Right kidney (tissue), 1 donor: ENCODE measurements around the gene TCF3.
A peak's percentile ranks its signal among the peaks of the same experiment; 100 is the strongest.

Experiments
- DNase-seq: peaks from one replicate; pipeline ENCODE4 v3.0.0-alpha.2; 2016

Gene TCF3

DNA sequence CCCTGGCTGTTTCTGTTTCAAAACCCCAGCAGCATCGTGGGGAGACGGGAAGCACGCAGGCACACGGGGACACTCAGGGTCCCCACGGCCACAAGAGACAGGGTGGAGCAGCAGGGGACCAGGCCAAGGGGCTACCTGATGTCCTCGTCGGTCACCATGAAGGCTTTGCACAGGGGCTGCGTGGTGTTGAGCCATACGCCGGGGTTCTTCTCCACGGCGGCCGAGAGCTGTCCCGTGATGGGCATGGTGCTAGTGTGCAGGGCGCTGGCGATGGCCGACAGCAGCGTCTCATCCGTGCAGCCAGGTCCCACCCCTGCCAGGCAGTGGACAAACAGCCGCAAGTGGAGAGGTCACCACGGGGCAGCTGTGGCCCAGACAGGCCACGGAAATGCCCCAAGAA, 71.5 kb downstream of the TCF3 start:
- DNase-seq = no peak

DNA sequence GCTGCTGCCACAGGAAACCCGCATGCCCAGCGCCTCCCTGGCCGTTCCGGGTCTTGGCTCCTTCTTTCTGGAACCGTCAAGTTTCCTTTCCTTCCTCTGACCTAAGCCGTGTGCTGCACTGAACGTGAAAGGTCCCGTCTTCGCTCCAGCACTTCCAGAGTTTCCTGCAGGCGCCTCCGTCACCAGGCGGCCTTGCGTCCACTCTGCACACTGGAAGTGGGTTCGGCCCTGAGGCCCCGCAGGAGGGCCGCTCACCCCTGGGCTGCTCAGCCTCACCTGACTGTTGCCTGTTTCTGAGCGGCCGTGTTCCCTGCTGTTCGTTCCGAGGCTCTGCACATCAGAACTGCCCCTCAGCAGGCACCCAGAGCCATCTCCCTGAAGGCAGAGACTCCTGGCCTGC, 72.0 kb downstream of the TCF3 start:
- DNase-seq = no peak

DNA sequence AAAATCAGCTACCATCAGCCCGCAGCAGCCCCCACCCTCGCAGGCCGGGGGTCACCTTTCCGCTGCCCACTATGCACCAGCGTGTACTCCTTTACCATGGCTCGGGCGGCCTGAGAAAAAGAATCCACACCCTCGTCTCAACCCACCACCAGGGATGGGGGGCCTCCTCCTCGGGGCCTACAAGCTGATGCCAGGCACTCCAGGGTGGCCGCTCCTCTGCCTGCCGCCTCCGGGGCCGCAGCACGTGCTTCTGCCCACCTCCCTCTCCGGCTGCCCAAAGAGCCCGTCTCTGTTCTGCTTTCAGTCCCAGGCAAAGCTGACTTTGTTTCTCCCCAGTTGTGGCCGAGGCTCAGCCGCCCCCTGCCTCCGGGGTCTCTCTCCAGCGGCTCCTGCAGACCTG, 73.2 kb downstream of the TCF3 start:
- no peak for DNase-seq

DNA sequence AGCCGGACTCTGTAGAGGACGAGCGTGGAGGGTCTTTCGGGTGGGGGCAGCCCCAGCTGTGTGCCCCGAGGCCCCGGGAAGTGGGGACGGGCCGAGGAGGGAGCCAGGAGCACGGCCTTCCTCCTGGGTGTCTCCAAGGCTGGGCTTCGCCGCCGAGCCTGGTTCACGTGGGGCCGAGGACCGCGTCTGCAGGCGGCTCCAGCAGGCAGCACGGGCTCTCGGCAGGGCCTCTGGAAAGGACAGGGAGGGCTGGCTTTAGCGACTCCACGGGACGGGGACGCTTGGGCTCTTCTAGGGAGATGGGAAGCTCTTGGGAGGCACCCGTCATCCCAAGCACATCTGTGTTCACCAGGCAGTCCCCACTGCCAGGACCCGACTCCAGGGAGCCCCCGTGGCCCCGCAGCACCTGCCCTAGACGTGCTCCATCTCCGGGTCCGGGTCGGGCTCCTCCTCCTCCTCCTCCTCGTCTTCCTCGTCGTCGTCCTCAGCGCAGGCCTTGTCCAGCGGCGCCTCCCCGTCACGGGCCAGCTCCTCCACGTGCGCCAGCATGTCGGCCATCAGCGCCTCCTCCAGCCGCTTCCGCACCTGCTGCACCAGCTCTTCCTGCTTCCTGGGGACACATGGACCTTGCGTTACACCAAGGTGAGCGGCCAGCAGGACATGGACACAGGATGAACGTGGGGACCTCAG, 74.3 kb downstream of the TCF3 start:
- DNase-seq = no peak

DNA sequence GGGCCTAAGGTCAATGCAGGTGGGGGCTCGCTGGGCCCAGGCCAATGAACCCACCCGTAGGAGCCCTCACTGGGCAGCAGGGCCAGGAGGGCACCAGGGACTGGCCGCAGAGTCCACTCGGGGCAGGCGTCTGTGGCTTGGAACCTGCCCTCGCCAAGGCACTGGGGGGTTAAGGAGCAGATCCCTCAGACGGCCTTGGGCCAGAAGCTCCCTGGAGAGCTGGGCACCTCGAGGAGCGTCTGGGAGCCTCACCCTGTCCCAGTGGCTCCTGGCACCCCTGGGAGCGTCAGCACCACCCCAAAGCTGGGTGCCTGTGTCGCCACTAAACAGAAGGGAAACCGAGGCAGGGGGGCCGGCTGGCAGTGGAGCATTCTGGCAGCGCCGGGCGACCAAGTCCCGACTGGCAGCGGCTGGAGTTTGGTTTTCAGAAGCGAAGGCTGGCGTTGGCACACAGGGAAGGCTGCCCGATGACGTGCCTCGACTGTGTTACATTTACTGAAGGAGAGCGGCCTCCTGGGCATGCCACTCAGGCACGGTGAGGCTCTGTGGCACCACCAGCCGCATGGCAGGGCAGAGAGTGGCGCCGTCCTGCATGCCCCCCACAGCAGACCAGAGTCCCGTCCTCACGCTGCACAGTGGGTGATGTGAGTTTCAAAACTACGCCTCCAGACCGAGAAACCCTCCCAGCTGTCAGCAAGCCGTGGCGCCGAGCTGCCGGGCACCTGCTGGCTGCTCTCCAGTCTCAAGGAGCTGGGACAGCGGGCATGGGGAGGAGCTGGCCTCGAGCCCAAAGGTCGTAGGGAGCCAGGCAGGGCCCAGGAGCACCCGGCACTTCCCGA, 75.1 kb downstream of the TCF3 start:
- no peak for DNase-seq

DNA sequence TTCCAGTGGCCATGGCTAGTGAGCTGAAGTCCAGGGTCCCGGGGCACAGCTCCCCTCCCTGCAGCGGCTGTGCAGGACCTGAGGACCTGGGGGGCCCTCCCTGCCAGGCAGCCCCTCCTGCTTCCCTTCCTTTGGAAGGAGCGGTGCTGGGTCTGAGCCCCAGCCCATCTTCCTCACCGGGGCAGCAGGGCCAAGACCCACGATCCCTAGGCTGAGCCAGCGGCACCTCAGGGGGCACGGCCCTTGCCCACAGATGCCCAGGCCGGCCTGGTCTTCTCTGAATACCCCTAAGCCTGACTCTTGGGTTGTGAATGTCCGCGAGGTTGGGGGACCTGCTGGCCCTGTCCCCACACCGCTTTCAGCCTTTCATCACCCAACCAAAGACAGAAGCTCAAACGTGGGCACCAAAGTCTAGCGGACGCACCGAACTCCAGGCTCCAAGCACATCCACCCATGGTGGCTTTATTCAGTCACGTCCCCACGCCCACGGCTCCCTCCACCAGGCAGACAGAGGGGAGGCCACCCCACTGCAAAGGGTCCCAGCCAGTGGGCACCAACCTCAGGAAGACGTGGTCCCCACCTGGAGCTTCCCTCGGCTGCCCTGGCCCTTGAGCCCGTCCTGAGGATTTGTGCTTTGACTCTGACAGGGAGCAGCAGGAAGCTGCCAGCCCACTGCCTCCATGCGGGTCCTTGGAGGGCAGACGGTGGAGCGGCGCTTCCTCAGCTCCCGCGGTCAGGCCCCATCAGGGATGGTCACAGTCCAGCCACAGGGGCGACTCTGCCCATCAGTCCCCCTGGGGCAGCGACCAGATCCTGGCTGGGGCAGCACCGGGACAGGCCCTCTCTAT, 75.9 kb downstream of the TCF3 start:
- no peak for DNase-seq

DNA sequence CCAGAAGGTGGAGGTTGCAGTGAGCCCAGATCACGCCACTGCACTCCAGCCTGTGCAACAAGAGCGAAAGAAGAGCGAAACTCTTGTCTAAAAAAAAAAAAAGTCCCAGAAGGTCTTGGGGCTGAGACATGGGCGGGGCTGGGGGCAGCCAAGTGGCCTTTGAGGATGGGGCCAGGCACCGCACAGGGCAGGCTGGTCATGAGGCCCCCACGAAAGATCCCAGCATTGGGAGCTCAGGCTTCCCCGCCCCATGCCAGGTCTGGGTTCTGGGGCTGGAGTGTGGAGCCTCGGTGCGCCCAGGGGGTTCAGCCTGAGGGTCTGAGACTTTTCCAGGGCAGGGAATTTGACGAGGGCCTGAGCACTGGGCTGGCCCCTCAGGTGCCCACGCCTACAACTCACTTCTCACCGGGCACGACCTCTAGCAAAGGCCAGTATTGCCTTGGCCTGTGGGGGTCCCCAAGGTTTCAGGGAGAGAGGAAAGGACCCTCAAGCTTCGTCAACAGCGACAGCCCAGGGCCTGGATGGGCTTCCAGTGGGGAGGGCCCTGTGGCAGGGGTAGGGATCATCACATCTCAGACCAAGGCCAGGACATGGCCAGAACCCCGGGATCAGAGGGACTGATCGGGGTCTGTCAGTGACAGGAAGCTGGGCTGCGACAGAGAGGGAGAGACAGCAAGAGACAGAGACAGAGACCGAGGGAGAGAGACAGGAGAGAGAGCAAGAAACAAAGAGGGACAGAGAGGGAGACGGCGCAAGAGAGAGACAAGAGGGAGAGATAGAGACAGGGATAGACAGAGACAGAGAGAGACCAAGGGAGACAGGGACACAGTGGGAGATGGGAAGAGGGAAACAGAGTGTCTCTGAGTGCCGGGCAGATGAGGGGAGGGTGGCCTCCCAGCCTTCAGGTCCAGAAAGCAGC, 76.8 kb downstream of the TCF3 start:
- DNase-seq = no peak

DNA sequence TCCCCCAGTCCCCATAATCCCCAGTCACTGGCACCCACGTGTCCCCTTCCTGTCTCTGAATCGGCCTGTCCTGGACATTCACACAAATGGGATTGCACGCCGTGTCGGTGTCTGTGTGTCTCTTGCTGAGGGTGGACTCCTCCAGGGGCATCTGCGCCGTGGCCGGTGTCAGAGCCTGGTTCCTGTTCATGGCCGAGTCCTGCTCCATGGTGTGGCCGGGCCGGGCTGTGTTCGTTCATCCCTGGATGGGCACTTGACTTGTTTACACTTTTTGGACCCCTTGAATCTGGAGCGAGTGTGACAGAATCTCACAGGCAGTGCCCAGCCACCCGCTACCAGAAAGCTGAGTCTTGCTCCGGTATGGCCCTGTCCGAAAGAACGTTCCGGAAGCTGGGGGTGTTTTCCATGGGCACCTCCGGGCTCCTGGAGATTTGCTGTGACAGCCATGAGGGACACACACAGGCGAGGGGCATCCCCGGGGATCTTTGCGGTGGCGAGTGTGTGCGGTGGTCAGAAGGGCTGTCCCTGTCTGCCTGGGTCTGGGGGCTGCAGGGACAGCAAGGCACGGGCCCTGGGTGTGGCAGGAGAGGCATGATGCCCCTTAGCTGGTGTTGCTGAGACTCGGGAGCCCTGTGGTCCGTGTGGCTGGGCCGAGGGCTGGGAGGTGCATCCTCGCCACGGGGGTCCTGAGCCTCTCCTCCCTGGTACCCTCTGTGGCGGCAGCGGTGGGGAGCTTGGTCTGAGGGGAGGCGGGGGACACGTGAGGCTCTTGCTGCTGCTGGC, 77.9 kb downstream of the TCF3 start:
- no peak for DNase-seq

DNA sequence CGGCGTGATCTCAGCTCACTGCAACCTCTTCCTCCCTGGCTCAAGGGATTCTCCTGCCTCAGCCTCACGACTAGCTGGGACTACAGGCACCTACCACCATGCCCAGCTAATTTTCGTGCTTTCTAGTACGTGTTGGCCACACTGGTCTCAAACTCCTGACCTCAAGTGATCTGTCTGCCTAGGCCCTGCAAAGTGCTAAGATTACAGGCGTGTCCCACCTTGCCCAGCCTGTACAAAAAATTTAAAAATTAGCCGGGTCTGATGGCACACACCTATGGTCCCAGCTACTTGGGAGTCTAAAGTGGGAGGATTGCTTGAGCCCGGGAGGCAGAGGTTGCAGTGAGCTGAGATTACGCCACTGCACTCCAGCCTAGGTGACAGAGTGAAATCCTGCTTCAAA, 79.6 kb downstream of the TCF3 start:
- no peak for DNase-seq

DNA sequence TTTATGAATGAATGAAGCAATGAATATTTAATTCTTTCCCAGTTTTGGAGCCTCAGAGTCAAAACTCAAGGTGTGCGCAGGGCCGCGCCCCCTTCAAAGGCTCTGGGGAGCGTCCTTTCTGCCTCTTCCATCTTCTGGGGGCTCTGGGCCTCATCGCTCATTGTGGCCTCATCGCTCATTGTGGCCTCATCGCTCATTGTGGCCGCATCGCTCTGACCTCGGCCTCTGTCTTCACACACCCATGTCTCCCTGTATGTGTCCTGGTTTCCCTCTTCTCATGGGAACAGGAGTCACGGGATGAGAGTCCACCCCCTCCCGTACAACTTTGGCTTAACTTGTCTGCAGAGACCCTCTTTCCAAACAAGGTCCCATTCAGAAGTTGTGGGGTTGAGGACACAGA, 81.1 kb downstream of the TCF3 start:
- DNase-seq = no peak

DNA sequence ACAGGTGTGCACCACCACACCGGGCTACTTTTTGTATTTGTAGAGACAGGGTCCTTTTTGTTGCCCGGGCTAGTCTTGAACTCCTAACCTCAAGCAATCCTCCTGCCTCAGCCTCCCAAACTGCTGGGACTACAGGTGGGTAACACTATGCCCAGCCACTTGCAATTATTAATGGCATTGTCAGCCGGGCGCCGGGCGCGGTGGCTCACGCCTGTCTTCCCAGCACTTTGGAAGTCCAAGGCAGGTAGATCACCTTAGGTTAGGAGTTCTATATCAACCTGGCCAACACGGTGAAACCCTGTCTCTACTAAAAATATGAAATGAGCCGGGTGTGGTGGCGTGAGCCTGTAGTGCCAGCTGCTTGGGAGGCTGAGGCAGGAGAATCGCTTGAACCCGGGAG, 81.6 kb downstream of the TCF3 start:
- DNase-seq = no peak

DNA sequence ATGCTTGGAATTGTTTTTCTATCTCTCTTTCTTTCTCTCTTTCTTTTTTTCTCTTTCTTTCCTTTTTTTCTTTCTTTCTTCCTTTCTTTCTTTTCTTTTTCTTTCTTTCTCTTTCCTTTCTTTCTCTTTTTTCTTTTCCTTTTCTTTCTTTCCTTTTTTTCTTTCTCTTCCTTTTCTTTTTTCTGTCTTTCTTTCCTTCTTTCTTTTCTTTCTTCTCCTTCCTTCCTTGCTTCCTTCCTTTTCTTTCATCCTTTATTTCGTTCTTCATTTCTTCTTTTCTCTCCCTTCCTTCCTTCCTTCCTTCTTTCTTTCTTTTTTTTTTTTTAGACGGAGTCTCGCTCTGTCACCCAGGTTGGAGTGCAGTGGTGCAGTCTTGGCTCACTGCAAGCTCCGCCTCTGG, 82.4 kb downstream of the TCF3 start:
- DNase-seq = no peak

DNA sequence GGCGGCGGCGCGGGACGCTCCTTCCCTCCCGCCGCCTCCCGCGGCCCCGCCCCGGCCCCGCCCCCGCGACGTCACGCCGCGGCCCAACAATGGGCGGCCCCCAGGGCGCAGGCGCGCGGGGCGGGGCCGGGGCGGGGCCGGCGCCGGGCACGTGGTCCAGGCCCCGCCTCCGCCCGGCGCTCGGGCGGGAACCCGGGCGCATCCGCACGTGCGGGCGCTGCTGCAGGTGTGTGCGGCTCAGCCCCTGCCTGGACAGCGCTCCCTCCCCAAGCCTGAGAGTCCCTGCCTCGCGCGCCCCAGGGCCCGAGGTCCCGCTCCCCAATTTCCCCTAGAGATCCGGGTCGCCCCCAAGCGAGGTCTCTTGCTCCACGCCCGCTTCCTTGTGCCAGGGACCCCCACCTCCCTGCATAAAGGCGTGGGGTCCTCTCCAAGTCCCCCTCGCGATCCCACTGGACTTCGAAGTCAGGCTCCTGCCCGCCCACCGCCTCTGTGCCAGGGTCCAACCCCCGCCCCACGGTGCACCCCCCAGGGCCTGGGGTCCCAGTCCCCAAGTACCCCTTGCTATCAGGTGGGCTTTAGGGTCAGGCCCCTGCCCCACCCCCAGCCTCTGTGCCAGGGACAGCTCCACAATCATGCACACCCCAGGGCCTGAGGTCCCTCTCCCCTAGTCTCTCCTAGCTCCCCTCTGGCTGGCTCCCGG, 83.9 kb downstream of the TCF3 start, which contains the start of gene MEX3D:
Gene MEX3D (minus strand): TSS at position 6 of the 700 bp plus-strand sequence. CDS start 267 bp downstream, outside the sequence.
- peak; percentile 67 for DNase-seq

DNA sequence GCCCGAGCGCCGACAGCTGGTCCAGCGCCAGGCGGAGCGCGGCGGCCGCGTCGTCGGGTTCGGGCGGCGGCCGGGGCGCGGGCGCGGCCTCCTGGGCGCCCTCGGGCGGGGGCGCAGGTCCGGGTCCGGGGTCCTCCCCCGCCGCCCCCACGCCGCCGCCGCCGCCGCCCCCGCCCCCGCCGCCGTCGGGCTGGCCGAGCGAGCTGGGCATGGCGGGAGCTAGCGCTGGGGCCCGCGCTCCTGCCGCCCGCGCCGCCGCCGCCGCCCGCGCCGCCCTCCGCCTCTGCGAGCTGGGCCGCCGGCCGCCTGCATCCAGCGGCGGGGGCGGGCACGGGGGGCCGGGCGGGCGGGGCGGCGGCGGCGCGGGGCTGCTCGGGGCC, 84.6 kb downstream of the TCF3 start:
- DNase-seq = no peak

DNA sequence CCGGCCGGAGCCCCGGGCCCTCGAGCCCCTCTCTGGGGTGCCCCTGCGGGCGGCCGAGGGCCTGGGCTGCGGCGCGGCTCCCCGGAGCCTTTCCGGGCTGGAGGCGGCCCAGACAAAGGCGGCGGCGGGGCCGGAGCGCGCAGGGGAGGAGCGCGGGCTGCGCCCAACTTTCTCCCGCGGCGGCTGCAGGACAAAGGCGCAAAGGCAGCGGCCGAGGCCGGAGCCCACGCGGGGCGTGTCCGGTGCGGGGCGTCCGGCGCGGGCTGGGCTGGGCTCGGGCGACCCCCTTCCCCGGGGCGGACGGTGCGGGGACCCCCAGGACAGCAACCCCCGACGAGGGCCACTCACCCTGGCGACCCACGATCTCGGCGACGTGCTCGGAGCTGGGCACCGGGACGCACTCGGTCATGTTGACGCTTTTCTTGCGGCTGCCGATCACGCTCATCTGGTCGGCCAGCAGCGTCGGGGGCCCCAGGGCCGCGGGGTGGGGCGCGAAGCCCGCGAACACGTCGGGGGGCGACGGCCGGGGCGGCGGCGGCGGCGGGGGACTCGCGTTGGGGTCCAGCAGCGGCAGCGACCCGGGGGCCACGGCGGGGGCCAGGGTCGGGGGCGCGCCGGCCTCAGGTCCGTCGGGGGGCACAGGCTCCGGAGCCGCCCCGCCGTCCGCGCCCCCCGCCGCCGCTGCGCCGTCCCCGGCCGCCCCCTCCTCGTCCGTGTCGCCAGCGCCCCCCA, 85.1 kb downstream of the TCF3 start:
- peak; percentile 82 for DNase-seq

DNA sequence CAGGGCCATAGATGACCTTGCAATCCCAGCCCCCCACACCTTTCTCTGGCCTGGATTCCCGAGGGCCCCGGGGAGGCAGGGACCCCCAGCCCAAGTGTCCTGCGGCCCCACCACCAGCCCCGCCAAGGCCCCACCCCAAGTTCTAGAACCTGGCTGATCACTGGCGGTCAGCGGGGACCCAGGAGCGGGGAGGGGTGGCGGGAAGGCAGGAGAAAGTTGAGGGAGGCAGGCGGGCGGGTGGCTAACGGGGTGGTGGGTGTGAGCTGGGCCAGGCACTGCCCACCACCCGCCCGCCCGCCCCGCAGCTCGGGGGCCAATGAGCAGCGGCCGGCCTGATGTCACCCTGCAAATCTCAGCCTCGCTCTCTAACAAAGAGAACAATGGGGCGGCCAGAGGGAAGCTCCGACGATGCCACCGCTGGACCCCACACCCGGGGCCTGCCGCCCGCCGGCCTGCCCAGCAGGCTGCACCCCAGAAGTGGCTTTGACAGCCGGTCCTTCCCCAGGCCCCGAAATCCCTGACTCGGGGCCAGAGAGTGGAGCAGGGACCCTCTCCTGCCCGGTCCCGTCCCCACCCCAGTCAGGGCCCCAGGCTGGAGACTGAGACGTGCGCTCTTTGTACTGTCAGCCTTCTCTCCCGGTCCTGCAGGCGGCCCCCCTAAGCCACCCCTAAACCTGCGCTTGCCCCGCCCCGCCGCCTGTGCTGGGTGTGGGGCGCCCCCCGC, 85.9 kb downstream of the TCF3 start:
- DNase-seq = peak; percentile 94

DNA sequence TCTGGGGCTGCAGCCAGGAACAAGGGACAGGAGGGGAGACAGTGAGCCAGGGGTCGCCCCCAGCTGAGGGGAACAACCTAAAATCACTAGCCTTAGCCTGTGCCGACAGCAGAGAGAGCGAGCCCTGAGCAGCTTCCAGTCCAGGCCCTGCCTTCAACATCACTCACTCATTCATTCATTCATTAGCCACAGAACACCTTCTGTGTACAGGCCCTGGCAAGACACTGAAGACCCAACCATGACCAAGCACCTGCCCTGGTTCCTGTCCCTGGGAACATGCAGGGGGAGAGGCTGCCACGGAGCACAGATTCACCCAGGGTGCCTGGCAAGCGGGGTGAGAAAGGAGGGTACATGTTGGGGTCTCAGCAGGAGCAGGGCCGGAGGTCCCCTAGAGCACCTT, 89.2 kb downstream of the TCF3 start:
- no peak for DNase-seq

DNA sequence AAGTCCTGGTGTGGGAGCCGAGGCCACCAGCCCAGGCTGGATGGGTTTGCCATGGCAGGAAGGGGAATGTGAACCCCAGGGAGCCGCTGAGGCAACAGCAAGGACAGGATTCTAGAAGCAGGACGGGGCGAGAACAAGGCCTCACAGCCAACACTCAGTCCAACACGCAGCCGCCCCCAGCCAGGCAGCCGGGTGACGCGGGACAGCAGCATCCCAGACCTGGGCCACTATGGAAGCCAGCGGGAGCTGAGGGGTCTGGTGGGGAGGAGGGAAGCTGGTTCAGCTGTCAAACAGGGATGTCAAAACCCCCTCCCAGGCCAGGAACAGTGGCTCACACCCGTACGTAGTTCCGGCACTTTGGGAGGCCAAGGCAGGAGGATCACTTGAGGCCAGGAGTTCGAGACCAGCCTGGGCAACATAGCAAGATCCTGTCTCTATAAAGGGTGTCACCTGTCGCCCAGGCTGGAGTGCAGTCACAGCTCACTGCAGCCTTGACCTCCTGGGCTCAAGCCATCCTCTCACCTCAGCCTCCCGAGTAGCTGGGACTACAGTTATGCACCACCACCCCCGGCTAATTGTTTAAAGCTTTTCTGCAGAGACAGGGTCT, 91.1 kb downstream of the TCF3 start:
- DNase-seq = no peak
